NCI-H2107 treated with DMSO at 0.1 percent for 48 hours (cell line): Measurements from ENCODE around the gene SAFB.
"Not testable (repeated sequence)": the region's sequence is repeated elsewhere in the genome, so short reads cannot be mapped to it uniquely, and the experiment has no call there.

ENCODE experiments used
- DNase-seq: peaks from one replicate; lab custom pipeline; 2025; ENCODE audit not compliant: unreplicated experiment; lab: John Stamatoyannopoulos, UW

SAFB gene

DNA sequence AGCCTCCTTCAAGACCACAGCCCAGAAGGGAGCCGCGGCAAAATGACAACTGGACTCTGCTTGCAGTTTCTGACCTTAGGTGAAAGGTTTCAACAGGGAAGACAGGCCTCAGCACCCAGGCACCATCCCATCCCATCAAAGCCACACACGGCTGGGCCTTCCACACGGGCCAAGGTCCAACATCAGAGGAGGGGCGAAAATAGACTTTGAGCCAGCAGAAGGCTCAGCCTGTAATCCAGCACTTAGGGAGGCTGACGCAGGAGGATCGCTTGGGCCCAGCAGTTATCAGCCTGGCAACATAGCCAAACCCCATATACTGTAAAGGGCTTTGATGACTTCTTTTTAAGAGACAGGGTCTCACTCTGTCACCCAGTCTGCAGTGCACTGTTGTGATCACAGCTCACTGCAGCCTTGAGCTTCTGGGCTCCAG is 28.3 kb upstream of the SAFB start:
- no peak for DNase-seq

DNA sequence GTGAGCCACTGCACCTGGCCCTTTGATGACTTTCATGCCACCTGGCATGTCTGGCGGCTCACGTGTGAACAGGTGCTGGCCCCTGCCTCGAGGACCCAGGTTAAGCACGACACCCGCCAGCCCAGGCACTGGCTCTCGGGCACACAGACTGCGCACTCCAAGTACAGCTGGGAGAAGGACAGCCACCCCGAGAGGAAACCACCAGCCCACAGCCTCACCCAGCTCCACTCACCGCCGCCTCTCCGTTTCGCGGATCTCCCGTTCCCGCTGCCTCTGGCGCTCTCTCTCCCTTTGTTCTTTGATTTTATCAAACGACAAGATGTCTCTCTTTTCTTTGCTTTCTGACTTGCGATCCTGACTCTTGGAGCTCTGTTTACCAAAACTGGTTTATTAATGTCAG is 27.8 kb upstream of the SAFB start:
- DNase-seq = no peak

DNA sequence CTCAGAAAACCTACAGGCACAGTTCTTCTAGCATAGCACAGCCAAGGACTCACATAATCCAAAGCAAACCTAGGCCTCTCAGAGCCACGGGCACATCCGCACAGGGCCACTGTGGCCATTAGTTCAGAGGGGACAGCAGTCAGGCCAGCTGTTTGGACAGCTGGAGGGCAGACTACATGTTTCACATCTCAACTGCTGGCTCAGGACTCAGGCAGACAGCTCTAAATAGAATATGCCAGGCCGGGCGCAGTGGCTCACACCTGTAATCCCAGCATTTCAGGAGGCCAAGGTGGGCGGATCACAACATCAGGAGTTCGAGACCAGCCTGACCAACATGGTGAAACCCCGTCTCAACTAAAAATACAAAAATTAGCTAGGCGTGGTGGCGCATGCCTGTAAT is 27.1 kb upstream of the SAFB start:
- no peak for DNase-seq

DNA sequence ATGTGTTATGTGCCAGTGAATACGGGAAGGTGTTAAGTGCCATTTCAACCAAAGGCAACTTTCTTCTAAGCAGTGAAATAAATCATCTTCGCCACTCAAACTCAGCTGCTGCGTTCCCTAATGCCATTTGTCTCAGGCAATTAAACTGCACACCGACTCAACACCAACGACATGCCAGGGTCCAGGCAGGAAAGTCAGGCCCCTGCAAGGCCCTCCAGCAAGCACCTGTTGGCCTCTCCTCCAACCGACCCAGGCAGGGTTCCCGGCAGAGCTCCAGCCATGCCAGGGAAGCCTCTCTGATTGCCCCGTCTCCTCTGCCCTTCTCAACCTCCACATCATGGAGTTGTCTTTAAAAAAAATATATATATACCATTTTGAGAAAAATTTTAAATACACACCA is 22.1 kb upstream of the SAFB start:
- DNase-seq = no peak

DNA sequence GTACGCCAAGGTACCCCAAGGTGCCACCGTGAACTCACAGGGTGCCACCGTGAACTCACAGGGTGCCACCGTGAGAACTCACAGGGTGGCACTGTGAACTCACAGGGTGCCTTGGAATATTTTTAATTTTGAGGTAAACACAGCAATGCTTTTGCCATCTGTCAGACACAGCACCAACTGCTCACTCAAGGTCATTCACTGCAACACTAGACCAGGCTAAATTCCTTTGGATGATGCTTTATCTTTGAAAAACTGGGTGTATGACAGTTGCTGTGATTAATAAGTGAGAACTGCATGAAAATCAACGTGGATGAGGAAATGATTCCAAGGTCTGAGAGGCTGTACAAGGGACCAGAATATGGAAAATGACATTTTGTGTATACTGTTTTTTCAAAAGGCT is 19.3 kb upstream of the SAFB start:
- DNase-seq = no peak

DNA sequence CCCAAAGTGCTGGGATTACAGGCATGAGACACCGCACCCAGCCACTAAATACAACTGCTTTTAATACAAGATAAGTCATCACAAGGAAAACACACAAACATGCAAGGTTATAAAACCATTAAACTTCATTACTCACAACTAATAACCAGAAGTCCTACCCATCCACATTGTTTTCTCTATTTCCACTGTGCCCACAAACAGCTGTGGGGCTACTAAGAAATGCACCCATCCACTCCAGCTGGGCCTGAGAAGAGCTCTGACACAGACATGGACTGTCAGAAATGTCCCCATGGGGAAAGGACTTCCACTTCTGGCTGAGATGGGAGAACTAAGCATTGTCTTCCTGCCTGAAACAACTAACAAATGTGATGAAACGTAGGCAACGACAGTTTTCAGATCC is 17.5 kb upstream of the SAFB start:
- DNase-seq = no peak

DNA sequence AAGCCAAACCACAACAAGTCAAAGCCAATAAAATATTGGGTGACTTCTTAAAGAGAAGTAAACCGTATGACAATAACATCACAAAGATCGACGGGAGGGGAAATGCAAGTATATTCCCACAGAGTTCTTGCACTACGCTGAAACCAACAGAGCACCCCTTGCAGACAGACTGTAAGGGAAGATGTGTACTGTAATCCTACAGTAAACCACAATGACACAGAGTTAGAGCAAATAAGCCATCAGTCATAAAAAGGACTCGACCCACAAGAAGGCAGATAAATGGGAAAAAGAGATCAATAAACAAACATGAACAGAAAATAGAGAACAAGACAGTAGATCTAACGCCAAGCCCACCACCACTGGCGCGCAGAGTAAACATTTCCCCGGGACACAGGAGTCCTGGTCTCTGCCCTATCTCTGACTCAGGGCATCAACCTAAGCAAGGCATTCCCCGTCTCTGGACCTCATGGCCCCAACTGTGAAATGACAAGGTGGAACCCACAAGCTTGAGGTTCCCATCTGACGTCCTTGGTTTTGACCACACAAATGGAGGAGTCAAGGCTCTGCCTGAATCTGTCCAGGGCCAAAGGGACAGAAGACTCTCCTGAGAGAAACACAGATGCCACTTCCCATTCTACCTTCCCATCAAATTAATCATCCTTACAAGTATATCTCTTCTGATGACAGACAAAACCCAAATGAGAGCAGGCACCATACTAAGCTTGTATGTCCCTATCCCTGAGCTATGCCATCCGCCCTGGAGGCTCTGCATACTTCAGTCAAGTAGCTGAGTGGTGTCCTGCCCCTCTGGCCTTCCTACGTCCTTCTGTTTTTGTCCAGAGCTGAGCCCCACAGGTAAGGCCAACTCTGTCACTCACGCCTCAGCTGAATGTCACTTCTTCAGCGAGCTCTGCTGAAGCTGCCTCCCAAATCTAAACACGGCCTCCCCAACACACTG is 15.3 kb upstream of the SAFB start:
- no peak for DNase-seq

DNA sequence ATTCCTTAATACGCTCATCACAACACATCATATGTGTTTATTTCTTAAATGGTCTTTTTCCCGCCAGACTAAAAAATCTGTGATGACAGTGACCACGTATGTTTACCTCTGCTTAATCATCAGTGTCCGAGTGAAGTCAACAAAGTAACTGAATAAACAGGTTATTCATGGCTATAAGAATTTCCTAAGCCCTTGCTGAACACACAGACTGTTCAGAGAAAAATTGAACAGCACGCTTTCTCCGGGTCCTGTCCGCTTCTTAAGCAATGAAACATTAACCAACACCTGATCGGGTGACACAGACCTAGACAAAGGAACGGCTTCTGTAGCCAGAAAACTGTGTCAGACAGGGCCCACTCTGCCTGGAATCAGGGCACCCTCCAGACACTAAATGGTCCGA is 14.6 kb upstream of the SAFB start:
- DNase-seq = no peak

DNA sequence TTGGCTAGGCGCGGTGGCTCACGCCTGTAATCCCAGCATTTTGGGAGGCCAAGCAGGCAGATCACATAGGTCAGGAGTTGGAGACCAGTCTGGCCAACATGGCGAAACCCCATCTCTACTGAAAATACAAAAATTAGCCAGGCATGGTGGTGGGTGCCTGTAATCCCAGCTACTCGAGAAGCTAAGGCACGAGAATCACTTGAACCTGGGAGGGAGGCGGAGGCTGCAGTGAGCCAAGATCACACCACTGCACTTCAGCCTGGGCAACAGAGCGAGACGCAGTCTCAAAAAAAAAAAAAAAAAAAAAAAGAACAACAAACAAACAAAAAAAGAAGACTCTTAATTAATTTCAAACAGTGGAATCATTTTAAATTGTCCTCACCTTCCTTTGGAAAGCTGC is 14.1 kb upstream of the SAFB start:
- DNase-seq = not testable (repeated sequence)

DNA sequence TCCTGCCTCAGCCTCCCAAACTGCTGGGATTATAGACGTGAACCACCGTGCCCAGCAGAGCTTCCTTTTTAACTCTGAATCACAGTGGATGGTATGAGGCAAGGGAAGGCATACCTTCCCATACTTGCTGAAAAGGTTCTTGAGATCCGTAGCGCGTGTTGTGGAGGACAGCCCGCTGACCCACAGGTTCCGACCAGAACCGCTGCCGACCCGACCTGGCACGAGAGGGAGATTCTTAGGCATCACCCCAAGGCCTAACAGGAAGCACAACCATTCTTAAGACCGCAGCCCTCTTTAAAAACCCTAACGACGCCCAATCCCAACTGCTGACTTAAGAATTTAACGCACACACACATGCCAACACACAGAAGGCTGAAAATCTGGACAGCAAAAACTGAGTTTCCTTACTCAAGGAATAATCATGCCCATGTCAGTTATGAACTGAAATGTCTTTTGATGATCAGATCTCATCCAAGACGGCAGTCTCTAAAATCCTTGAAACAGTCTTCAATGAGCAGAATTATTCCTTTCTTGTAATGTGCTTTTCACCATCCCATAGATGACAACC is 12.9 kb upstream of the SAFB start:
- no peak for DNase-seq

DNA sequence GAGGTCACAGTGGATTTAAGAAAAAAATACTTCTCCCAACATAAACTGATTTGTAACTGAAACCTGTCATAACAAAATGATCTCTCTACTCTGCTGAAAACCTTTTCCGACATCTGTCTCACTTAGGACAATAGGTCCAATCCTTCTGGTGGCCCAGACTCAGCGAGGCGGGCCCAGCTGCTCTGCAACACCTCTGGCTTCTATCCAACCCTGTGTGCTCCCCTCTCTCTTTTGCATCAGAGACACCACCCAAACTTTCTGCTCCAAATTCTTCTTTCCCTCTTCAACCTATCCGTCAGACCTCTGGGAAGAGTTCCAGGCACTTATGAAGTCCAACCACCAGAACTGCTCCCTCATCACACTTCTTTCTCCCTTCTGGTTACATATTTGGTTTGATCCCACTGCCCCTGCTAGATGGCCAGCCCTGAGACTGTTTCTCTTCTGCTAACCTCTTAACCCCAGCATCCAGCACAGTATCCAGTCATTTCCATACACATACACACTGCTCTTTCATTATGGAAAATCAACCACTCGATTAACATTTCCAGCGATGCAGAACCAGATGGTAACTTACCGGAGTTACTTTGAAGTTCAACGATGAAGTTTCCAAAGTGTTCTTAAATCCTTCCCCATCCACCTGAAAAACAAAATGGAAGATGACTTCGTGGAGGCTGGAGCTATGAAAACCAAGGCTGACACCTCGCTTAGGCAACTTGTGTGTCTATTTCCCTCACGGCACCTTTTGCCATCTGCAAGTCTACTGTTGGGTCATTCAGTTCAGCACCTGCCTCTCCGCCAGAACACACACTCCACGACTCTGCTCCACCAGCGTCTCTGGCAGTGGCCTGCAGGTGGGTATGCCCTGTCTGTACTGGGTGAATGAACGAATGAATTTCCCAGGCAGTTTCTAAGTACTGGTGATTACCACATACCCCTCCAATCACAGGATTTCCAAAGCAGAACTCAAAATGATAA is 9.7 kb upstream of the SAFB start:
- DNase-seq = no peak

DNA sequence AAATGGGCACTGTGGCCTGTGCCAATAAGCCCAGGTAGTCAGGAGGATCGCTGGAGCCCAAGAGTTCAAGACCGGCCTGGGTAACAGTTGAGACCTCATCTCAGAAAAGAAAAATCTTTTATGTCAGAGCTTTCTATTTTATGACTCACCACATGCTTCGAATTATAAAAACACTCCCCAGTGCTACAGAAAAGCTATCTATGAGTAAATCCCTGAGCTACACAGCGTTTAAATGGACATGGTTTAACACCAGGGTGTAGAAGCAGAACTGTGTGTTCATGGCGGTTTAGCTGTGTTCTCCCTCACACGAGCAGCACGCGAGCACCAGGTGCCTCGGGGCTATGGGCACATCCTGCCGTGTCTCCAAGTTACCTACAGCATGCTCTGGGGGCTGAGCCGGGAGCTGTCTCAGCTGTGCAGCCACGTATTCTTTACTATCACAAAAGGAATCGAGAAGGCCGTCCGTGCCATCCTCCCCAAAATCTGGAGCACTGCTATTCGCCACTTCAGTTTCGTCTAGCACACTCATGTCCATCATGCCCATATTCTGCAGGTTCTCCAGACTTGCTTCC is 7.0 kb upstream of the SAFB start:
- DNase-seq = no peak

DNA sequence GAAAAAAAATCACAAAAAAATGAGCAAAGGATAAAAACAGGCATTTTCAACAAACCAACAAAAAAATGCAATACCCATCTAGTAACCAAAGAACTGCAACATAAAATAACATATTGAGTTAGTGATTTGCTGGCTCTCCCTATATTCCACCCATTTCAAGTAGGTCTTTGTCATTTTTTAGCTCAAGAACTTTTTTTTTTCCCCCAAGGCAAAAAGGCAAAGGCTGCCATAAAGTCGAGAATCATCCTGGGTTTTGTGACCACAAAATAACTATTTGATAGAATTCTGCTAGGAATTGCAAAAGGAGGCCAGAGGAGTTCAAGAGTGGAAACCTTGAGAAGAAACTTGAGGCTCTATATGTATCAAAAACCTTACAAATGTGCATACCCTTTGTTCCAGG is 5.8 kb upstream of the SAFB start:
- DNase-seq = no peak

DNA sequence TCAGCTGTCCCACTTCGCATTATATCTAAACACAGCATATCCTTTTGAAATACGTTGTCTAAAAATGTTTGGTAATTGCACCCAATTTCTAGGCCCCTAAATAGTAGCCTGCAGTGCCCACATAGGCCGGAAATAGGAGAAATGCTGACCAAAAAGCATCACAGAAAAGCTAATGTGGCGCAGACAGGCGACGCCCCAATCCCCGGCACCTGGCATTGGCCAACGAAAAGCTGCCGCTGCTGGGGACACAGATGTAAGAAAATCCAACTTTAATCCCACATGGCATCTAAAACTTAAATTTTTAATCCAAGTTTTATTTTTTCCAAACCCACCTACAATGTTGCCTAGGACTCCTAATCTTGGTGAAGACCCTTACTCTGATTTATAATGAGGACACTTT is 4.3 kb upstream of the SAFB start:
- no peak for DNase-seq

DNA sequence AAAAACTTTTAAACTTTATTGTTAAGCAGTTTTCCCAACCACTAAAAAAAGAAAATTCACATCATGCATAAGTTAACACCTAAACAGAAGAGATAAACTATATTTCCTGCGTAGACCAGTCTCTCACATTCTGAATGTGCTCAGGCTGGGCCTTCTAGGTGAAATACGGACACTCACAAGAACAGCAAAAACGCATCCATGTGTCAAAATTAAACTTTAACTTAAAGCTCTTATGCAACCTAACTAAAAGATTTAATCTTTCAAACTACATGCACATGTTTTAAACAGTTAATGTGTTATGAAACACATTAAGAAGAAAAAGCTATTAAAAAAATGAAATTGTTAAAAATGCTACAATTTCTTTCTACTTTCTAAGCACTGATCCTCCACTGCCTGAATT is 2.9 kb upstream of the SAFB start:
- no peak for DNase-seq

DNA sequence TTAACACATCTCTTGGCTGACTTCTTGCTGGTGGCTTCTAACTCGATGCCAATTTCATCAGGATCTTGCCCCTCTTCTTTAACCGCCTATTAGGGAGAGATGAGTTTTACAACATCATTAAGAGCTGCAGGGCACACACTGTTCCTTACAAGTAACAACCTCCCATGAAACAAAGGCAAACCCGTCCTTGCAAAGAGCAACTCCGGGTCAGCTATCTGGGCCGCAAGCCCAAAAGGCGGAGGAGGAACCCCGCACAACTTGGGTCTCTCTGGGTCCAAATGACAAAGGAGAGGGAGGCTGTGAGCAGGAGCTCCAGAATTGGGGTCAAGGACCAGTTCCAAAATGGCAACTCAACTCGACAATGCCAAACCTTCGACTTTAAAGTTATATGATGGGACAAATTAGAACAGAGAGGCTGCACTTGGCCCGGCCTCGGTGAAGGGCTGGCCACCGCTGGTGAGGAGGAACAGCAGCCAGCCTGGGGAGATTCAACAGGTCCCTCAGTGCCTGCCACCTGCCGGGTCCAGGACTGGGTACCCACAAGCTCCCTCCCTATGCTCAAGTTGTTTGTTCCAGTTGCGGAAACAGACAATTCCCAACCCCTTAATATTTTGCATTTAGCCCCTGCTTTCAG is 1.5 kb upstream of the SAFB start:
- DNase-seq = no peak

DNA sequence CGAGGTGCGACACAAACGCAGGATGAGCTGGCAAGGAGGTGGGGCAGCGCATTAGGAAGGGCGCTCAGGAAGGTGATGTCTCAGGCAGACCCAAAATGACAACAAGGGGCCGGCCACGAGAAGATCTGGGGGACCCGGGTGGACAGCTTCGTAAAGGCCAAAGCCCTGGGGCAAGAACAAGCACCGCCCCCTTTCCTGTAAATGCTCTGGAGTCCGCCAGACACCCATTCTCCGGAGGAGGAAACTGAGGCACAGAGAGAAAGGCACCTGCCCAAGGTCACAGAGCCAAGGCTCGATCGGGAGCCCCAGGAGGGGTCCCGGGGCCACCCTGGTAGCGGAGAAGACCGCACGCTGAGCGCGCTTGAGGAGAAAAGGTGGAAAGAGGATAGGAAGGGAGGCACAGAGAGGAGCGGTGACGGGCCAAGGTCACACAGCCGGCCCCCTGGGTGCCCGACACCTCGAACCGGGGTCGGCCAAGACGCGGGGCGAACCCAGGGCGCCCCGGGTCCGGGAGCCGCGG is 878 bp upstream of the SAFB start:
- DNase-seq = no peak

DNA sequence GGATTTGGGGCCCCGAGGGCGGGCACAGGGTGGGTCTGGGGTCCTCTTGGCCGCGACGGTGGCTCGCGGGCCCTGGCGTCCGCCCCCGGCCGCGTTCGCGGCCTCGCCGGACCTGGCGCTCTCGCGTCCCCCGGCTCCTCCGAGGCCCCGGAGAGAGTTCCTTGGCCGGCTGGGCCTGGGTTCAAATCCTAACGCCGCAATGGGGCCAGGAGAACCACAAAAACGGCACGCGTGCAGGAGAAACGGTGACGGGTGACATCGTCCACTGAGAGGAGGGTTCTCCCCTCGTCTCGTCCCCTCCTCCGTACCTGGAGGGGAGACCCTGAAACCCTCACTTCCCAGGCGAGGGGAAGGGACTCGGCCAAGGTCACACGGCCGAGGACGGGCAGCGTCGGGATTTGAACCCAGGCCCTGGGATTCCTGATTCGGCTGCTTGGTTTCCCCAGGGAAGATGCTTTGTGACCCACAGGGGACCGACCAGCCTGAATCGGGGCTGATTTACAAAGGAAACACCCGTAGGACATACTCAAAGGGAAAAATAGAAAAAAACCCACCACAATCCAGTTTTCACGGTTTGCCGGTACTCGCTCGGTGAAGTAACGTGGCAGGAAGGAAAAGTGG is 624 bp downstream of the SAFB start:
- no peak for DNase-seq

DNA sequence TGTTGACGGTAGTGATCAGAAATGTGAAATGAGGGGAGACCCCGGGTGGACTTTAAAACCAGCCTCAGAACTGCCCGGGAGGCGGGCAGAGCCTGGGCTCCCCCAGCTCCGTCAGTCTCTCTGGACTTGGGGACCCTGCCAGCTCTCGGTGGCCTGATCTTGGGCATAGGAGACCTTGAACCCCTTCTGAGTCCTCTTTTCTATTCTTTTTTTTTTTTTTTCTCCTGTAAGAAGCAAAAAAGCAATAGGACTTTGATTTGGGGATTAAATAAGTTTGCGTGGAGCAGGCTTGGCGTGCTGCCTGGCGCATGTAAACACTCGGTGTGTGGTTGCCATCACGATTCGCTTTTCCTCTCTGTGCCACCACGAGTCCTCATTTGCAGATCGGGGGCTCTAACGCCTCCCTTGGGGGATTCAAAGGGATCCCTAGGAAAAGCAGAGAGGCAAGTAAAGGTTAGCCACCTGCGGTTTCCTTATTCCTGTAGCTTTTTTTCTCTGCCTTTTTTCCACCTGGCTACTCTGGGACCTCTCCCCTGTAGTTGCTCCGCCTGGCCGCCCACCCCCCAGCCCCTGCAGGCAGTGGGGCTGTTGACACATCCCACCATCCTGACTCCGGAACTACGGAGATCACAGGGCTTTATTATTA is 1.3 kb downstream of the SAFB start:
- DNase-seq = peak; percentile 9
